ENCODE results near the gene TEDDM1.
"Not testable (repeated sequence)": the region's sequence is repeated elsewhere in the genome, so short reads cannot be mapped to it uniquely, and the experiment has no call there.

TEDDM1 gene, protein sequence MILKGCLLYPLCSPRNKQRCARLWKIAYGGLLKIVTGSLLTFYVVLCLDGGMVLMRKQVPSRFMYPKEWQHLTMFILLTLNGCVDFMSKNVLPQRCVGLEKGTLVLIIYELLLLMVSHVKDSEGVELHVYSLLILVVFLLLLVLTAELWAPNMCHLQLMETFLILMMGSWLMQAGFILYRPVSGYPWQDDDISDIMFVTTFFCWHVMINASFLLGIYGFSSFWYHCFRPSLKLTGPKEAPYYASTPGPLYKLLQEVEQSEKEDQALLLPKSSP

DNA sequence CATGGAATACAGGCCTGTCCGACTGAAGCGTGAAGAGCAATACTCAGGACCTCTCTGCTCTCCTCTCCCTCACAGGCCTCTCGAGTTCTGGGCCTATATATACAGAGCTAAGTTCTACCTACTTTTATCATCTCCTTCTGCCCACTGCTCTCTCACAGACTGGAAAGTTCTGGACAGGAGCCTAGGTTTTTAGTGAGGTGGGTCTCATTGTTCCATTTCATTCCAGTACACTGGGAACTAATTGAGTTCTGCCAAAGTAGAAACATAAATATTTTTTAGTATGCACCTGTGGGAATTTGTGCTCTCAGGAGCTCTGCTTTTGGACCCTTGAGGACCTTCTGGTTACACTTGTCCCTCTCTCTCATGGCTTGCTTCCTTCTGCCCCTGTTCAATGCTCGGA, at the start of gene TEDDM1:
Gene TEDDM1, minus strand, starts transcription at position 101 of the 400 bp plus-strand sequence. CDS start 182 bp downstream, outside the sequence.
- no peak for DNase-seq (ENCODE audit: low read depth)

DNA sequence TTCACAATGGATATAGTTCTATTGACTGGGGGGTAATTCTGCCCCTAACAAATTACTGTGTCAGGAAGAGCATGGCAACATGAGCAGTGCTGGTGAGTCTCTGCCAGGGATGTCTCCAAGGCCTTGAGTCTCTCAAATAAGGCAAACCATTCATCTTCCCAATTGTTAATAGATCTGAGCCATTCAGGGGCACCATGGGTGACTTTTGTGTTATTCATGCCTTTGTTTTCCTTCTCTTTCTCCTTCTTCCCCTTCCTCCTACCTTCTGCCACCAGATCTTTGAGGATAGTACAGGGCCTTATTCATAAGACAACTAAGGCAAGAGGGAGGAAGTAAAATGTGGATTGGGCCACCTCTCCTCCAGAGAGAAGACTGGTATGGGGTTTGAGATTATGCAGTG, 49.6 kb upstream of the TEDDM1 start, which contains the start of gene RGSL1:
Gene RGSL1, plus strand, starts transcription at position 60 of the 400 bp plus-strand sequence. Its CDS starts 20 bp downstream, at position 80.
- DNase-seq (ENCODE audit: low read depth), result no peak

DNA sequence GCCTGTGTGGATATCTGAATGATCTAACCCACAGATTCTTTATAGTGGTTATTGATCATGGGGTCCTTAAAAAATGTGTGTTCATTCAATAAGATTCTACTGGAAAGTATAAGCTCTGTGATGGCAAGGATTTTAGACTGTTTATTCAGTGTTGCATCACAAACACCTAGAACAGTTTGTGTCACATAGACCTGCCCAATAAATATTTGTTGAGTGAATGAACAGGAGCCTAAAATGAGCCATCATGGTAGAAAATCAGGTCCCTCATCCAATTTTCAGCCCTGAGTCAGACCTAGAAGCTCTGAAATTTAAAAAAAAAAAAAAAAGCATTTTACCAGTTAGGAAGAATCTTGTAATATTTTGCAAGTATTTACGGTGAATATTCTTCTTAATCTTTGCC, 47.2 kb upstream of the TEDDM1 start:
- DNase-seq (ENCODE audit: low read depth), result no peak

DNA sequence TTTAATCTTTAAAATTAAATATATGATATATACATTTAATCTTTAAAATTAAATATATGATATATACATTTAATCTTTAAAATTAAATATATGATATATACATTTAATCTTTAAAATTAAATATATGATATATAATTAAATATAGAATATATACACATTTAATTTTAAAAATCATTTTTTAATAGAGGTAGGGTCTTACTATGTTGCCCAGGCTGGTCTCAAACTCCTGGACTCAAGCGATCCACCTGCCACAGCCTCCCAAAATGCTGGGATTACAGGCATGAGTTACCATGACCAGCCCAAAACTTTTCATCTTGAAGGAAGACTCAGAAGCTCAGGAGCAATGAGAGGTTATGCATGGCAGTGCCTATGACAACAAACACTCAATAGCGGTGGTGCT, 46.7 kb upstream of the TEDDM1 start:
- not testable (repeated sequence) for DNase-seq (ENCODE audit: low read depth)

DNA sequence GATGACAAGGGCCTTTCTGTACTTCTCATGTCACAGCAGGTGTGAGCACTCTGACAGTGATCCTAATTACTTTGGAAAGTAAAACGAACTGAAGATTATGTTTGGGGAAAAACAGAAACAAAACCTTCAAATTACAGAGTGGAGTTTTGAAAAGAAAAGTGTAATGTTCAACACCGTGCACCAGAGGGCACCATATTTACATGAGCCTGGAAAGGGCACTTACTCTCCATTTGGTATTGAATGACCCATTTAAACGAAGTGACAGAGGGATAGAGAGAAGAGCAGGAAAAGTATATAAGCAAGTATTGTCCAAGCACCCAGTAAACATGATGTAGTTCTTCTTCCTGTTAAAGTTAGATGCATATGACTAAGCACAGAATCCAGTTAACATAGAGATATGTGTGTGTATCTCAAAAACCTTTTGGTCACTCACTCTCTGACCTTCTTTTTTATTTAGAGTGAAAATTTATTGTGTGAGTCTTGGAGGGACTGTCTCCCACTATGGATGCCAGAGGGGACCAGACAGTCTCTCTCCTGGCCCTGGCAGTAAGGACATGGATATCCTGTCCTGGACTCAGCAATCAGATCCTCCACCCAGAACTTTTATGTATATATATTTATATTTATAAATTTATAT, 45.7 kb upstream of the TEDDM1 start:
- no peak for DNase-seq (ENCODE audit: low read depth)

DNA sequence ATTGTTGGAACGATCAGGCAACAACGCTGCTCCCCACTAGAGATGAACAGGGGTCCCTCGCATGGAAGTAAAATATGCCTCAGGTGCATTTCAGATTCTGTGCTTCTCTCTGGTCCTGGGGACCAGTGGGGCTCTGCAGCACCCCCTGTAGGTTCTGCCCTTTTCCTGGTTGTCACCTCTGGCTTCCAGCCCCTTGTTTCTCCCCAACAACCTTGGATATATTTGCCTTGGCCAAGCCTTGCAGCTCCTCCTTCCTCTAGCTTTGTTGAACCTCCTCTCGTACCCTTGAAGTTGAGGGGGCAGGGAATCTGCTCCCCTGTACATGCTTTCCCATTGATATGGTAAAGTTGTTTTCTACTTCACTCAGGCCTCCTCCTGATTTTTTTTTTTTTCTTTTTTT, 44.0 kb upstream of the TEDDM1 start:
- DNase-seq (ENCODE audit: low read depth), result no peak

DNA sequence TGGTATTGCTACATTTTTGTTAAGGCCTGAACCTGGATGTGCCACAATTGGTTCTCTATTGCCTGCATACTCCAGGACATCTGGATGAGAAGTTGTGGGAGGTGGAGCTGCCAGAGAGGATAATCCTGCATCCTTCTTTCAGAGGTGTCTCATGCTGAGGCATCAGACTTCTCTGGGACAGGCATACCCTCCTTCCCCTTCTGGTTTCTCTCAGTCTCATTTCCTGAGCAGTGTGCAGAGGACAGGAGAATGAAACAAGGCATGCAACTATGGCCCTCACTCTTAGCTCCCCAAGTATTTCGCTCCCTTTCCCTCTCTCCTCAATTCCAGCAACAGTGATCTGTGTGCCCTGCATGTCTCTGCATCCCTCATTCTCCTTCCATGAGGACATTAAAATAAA, 41.9 kb upstream of the TEDDM1 start:
- no peak for DNase-seq (ENCODE audit: low read depth)

DNA sequence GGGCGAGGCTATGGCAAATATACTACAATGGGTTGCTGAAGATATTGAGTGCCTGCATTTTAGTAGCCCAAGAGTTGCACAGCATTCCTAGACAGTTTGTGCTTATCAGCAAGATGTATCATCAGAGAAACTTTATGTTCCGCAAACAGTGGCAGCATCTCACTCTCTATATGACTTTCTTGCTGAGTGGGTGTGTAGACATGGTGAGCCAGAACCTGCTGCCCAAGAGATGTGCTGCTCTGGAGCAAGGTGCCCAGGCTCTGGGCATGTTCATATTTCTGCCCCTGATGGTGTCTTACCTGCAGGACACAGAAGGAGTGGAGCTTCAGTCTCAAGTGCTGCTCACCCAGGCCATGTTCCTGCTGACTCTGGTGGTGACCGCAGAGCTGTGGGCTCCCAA, 41.3 kb upstream of the TEDDM1 start:
- no peak for DNase-seq (ENCODE audit: low read depth)

DNA sequence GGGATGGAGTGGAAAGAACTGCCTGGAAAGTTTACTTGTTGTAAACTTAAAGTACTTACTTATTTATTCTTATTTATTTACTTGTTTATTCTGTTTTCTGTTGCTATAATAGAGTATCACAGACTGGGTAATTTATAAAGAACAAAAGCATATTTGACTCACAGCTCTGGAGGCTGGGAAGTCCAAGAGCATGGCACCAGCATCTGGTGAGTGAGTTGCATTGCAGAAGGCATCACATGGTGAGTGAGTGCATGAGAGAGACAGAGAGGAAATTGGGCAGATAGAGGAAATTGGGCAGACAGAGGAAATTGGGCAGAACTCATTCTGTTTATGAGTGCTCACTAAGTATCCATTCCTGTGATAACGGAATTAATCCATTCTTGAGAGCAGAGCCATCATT, 37.9 kb upstream of the TEDDM1 start:
- DNase-seq (ENCODE audit: low read depth), result no peak

DNA sequence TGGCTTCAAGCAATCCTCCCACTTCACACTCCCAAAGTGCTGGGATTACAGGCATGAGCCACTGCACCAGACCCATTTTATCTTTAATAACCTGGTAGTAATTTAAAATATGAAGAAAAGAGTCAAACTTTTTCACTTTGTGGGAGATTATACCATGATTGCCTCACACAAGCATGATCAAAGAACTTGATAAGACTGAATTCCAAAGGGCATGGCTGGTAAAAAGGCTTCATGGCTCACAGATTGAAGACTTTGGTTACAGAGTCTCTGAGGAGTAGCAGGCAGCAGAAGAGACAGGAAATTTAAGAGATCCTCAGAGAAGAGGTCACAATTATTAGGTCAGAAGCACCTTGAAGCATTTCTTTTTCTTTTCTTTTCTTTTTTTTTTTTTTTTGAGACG, 33.1 kb upstream of the TEDDM1 start:
- DNase-seq (ENCODE audit: low read depth), result no peak

DNA sequence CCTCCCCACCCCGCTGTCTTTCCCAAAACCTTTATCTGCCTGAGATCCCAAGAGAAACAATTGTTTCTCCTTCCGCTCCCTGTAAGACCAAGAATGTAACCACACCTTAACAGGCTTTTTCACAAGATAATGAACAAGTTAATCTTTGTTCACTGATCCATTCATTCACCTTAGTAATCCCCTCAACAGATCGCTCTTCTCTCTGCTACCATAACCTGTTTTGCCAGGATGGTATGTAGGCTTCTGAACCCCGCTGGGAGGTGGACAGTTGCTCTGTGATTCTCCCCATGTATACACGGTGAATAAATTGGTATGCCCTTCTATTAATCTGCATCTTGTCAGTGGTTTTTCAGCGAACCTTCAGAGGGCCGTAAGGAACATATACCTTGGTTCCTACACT, 30.8 kb upstream of the TEDDM1 start:
- no peak for DNase-seq (ENCODE audit: low read depth)

DNA sequence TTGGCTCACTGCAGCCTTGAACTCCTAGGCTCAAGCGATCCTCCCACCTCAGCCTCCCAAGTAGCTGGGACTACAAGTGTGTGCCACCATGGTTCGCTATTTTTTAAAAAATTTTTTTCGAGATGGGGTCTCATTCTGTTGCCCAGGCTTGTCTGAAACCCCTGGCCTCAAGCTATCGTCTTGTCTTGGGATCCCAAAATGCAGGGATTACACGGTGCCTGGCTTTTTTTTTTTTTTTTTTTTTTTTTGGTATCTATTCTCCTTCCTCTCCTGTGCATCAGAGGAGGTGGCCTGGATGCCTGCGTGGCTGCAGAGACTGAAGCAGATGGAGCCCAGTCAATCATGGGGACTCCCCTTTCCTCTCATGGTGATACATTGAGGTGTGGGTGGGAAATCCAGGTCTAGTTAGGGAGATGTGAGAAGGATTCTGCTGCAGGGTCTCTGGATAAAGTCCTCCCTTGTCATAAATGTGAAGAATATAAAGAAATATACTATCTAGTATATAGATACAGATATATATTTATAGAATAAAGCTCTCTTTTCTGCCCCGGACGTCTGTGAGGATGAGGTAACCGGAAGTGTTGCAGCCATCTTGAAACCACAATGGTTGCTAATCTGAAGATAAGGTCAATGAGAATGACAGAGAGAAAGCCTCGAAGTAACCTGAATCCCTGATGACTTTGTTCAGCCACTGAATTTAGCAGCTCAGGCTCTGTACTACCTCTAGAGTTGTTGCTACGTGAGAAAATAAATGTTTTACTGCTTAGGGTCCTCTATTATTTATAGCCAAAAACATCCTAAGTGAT, 30.0 kb upstream of the TEDDM1 start:
- peak; percentile 10 for DNase-seq (ENCODE audit: low read depth)

DNA sequence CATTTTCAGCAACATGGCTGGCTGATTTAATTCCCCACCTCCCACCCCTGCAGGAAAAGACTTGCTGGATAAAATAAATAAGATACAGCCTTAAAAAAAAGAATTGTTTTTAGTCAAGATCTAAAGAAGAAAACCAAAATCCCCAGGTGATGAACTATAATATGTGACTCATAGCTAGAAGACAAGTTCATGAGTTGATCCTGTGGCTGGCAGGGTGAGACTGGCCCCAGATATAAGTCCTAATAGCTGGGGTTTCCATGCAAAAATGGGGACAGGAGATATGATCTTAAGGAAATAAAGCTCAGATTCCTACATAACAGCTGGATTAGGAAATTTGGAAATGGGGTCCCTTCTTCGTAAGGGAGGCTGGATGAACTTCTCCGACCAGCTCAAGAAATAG, 27.6 kb upstream of the TEDDM1 start:
- DNase-seq (ENCODE audit: low read depth), result no peak

DNA sequence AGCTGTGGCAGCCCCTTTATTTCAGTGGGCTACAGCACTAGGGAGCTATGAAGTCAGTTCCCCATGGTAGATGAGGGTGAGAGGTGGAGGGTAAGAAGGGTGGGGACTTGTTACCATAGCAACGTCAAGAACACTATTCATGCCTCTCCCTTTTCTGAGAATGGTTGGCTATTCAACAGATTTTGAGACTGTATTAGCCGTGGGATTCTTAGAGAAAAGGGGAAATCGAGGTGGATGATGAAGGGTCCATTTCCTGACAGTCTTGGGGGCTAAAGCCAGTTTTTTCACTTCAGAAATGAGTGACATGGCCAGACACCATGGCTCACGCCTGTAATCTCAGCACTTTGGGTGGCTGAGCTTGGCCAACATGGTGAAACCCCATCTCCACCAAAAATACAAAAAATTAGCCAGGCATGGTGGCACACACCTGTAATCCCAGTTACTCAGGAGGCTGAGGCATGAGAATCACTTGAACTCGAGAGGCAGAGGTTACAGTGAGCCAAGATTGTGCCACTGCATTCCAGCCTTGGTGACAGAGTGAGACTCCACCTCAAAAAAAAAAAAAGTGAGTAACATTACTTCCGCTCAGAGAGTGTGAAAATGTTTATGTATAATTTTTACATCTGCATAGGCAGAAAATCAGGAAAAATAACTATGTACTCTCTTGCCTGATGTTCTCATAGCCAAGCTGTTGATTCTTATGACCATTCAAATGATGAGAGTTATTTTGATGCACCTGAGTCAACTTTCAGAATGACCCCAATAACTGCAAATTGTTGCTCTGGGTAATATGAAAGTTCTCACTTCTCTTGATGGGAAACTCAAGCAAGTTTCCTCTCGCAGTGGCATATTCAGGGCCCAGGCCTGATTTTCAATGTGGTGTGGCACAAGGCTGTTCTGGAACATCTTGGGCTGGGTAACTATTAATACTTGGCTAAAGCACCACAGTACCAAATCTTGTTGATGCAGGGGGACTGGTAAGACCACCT, 26.3 kb upstream of the TEDDM1 start:
- no peak for DNase-seq (ENCODE audit: low read depth)

DNA sequence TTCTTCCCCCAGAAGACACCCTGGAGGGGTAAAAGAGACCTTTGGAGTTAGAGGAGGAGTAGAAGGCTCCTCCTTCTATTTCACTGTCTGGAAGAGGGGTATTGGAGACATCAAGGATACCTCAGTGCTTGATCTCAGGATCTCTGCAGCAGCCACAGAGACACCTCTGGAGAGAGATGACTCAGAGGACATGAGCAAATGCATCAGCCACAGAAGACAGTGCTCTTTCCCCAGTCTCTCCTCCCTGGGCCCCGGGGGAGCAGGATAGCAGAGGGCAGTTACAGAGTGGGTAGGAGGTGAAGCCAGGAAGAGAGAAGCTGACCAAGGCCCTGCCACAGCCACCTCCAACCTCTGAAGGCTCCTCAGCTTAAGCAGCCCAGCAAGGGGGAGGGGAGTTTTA, 15.3 kb upstream of the TEDDM1 start:
- no peak for DNase-seq (ENCODE audit: low read depth)

DNA sequence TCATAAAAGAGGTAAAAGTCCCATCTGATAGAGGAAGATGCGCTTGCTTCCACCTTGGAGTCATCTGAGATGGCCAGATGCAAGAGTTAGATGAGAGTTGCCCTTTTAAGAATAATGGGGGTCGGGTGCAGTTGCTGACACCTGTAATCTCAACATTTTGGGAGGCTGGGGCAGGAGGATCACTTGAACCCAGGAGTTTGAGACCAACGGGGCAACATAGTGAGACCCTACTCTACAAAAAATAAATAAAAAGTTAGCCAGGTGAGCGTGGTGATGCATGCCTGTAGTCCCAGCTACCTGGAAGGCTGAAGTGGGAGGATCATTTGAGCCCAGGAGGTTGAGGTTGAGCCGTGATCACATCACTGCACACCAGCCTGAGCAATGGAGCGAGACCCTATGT, 13.5 kb upstream of the TEDDM1 start:
- no peak for DNase-seq (ENCODE audit: low read depth)

DNA sequence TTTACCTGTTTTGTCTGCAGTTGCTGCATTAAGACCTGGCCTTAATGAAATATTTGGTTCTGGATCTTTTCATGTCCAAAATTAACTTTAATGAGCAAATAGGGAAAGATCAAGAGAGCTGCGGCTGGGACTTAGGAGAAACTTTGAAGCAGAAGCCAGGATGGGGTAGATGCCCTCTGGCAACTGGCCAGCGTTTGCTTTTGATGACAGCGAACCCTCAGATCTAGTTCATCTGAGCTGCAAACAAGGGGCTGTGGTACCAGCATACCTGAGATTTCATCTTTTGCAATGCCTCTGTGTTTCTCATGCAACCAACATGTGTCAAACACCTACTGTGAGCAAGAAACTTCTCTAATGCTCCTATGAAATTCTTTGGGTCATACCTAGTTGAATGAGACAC, 13.0 kb upstream of the TEDDM1 start:
- DNase-seq (ENCODE audit: low read depth), result no peak

DNA sequence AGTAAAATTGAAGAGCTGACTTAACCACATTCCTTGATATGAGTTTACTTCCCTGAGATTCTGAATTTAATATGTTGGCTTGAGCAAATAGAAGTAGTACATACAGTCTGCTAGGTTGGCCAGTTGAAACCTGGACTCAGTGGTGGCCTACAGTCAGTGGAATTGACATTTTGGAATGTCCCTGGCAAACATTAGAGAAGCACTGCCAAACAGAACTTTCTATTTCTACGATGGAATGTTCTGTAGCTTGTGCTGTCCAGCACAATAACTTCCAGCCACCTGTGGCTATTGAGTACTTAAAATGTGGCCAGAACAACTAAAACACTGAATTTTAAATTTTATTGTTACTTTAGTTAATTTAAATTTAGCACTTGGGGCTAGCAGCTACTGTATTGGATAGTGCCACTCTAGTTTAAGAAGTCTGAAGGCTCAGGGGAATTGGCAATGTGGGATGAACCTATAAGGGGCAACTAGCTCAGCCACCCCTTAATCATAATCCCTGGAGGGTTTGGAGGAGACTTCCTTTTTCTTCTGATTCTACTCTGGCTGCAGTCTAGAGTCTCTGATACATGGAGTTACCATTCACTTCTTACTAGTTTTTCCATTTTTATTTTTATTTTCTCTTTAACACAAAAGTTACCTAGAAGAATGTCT, 10.3 kb upstream of the TEDDM1 start:
- DNase-seq (ENCODE audit: low read depth), result no peak

DNA sequence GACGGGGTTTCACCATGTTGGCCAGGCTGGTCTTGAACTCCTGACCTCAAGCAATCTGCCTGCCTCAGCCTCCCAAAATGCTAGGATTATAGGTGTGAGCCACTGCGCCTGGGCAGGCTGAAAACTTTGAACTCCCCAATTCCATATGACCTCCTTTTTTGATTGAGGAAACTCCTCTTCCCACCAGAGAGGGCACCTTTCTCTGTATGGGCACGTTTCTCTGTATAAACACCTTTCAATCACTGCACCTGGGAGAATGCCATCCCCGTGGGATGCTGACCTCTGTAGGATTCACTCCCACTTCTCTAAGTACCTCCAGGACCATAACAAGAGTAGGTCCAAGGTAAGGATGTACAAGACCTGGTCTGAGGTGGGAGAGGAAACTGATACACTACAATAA, 9.7 kb upstream of the TEDDM1 start:
- DNase-seq (ENCODE audit: low read depth), result no peak

DNA sequence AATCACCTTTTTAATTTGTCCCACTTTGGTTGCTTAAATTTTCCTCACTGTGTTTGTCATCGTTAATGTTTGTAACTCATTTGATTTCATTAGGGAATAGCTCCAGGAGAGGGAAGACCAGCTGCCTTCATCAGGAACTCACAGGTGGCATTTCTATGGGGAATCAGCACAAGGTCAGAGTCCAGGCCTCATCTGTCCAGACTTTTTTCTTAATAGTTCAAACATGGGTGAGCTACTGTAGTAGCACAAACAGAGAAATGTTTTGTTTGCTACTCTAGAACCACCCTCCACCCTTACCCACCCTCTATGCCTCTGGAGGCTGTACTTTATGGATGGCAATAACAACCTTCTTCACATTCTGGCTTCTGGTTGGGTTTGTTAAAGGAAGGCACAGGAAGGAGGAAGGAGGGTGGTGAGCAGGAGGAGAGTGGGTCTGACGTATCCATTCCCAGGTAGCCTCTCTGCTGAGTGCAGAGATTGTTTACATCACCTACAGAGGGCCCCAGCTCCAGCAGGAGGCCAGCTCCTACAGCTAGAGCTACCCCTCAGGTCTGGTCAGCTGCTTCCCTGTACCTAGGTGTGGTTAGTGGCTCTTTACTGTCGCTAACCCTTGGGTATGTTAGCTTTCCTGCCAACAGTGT, 8.1 kb upstream of the TEDDM1 start:
- DNase-seq (ENCODE audit: low read depth), result no peak

DNA sequence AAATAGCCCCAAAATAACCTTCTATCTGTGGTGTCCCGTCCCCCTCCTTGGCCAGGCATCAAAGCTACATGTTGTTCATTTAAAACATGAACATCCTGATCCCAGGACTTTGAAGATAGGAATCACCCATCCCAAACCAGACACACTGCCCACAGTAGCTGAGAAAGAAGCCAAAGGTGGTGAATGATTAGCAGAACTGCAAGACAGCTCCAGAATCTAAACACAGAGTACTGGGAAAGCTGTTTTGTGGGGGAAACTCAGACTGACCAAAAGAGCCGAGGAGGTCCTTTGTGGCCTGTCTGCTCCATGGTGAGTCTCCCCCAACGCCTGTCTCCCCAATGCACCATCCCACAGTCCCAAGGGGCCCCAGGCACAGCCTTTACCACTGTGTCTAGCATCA, 7.3 kb upstream of the TEDDM1 start:
- DNase-seq (ENCODE audit: low read depth), result no peak
